Trophoblast cell (in vitro differentiated cells and primary cell): ENCODE measurements around the gene LCE1C. TPM values are rescaled to one million over a fixed set of nuclear protein-coding genes. Genes with fewer than 3 reads are reported as not detected.

Experiments used
- DNase-seq, 2 donors: peaks; one replicate each; pipeline ENCODE4 v3.0.0-alpha.2; 2016
- H2AFZ ChIP-seq: 2 replicates; pipeline ENCODE4 v1.6.1; 2013; ENCODE audit warnings: low read length, moderate library complexity, mild to moderate bottlenecking; ENCODE audit not compliant: insufficient read depth, poor library complexity
- H2AK5ac ChIP-seq: 2 replicates; pipeline ENCODE4 v1.6.1; 2013; ENCODE audit warnings: mild to moderate bottlenecking, low read length
- H2BK120ac ChIP-seq: 2 replicates; pipeline ENCODE4 v1.6.1; 2013; ENCODE audit warnings: low read length, mild to moderate bottlenecking, moderate library complexity; ENCODE audit not compliant: insufficient read depth, poor library complexity
- H2BK12ac ChIP-seq: 2 replicates; pipeline ENCODE4 v1.6.1; 2013; ENCODE audit warnings: mild to moderate bottlenecking, low read length, moderate library complexity
- H2BK5ac ChIP-seq: 2 replicates; pipeline ENCODE4 v1.6.1; 2013; ENCODE audit warnings: low read length, low read depth, moderate library complexity, mild to moderate bottlenecking; ENCODE audit not compliant: poor library complexity
- H3K14ac ChIP-seq: 2 replicates; pipeline ENCODE4 v1.6.1; 2013; ENCODE audit warnings: mild to moderate bottlenecking, low read length
- H3K18ac ChIP-seq: 2 replicates; pipeline ENCODE4 v1.6.1; 2013; ENCODE audit warnings: mild to moderate bottlenecking, low read length
- H3K23ac ChIP-seq: 2 replicates; pipeline ENCODE4 v1.6.1; 2013; ENCODE audit warnings: low read length
- H3K27ac ChIP-seq: 2 replicates; pipeline ENCODE4 v1.5.1; 2013; ENCODE audit warnings: low read depth, mild to moderate bottlenecking, inconsistent platforms, low read length, moderate library complexity
- H3K27me3 ChIP-seq: 2 replicates; pipeline ENCODE4 v1.6.1; 2013; ENCODE audit warnings: inconsistent platforms, mild to moderate bottlenecking, low read length, moderate library complexity; ENCODE audit not compliant: insufficient read depth
- H3K36me3 ChIP-seq, 2 experiments: 1 replicate in 1 of 2; 2 replicates in 1 of 2; pipeline ENCODE4 v1.6.1; 2013; ENCODE audit warnings: low read length in 2 of 2, mild to moderate bottlenecking in 2 of 2, moderate library complexity in 1 of 2; ENCODE audit not compliant: insufficient read depth in 2 of 2, control insufficient read depth in 1 of 2
- H3K4ac ChIP-seq: 2 replicates; pipeline ENCODE4 v1.6.1; 2013; ENCODE audit warnings: low read depth, mild to moderate bottlenecking, low read length, moderate library complexity
- H3K4me1 ChIP-seq, 2 experiments: 1 replicate in 1 of 2; 2 replicates in 1 of 2; pipeline ENCODE4 v1.6.1; 2013; ENCODE audit warnings: low read length in 2 of 2, mild to moderate bottlenecking in 2 of 2, moderate library complexity in 1 of 2; ENCODE audit not compliant: insufficient read depth in 2 of 2, control insufficient read depth in 1 of 2
- H3K4me2 ChIP-seq: 2 replicates; pipeline ENCODE4 v1.6.1; 2013; ENCODE audit warnings: inconsistent platforms, mild to moderate bottlenecking, low read length, moderate library complexity
- H3K4me3 ChIP-seq: 2 replicates; pipeline ENCODE4 v1.5.1; 2013; ENCODE audit warnings: mild to moderate bottlenecking, low read depth, low read length, inconsistent platforms
- H3K79me1 ChIP-seq: one replicate; pipeline ENCODE4 v1.6.1; 2013; ENCODE audit warnings: low read length
- H3K79me2 ChIP-seq: 2 replicates; pipeline ENCODE4 v1.6.1; 2013; ENCODE audit warnings: low read length, mild to moderate bottlenecking; ENCODE audit not compliant: control insufficient read depth, insufficient read depth, poor library complexity
- H3K9ac ChIP-seq: 2 replicates; pipeline ENCODE4 v1.6.1; 2013; ENCODE audit warnings: mild to moderate bottlenecking, low read length
- H3K9me3 ChIP-seq: 2 replicates; pipeline ENCODE4 v1.6.1; 2013; ENCODE audit warnings: low read depth, mild to moderate bottlenecking, control low read depth, inconsistent platforms, low read length; ENCODE audit not compliant: insufficient read depth
- H4K12ac ChIP-seq: 2 replicates; pipeline ENCODE4 v1.6.1; 2013; ENCODE audit warnings: low read depth, mild to moderate bottlenecking, low read length, moderate library complexity
- H4K8ac ChIP-seq: 2 replicates; pipeline ENCODE4 v1.6.1; 2013; ENCODE audit warnings: low read depth, mild to moderate bottlenecking, low read length, moderate library complexity
- H4K91ac ChIP-seq: one replicate; pipeline ENCODE4 v1.6.1; 2013; ENCODE audit warnings: low read depth, mild to moderate bottlenecking, low read length, moderate library complexity
- WGBS: extraction: QIAGEN DNeasy Blood & Tissue Kit; methylation state at CpG from one replicate; pipeline ENCODE4 v1.1.7; 2013; ENCODE audit warnings: missing lambda C conversion rate; ENCODE audit not compliant: insufficient read length, insufficient coverage; ENCODE audit errors: extremely low coverage; 5-methylcytosine and 5-hydroxymethylcytosine counted together
- polyA plus RNA-seq: library from polyadenylated mRNA; stranded (reverse); fragments of 200-250 nt; gene quantifications from 2 replicates; pipeline ENCODE4 v1.2.3, GENCODE V29; 2013

The LCE1C gene
- polyA plus RNA-seq: not detected in 2 replicates

DNA sequence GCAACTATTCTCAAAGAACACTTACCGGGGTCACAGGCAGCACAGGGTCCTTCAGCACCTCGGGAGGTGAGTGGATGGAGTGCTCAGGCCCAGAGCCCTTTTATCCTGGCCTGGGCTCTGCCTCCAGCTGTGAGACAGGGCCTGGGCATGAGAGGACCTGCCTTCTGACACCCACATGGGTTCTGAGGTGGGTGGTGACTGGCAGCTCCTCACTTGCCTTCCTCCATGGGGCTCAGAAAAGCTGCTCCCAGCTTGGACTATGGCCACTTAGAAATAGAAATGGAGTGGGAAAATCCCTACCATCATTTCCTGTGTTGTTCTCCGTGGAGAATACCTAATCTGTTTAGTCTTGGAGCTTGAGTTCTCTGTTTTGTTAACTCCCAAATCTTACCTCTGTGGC, at the start of gene LCE1C:
TSS of gene LCE1C (minus strand) at position 76 of the 400 bp plus-strand sequence. CDS start 1,173 bp downstream, outside the sequence.
- no peaks in the 10 kb centered on the region for H3K27me3 ChIP-seq
- H3K14ac ChIP-seq: no peak within 1 kb of the TSS
- no peak within 1 kb of the TSS for H3K18ac ChIP-seq
- H3K4me1 ChIP-seq: no peaks in the 10 kb centered on the region
- H3K4me2 ChIP-seq: no peak within 1 kb of the TSS
- H2AK5ac ChIP-seq: no peak within 1 kb of the TSS
- H4K8ac ChIP-seq: no peak within 1 kb of the TSS
- no peak within 1 kb of the TSS for H2BK12ac ChIP-seq
- H2BK120ac ChIP-seq: no peak within 1 kb of the TSS
- H2BK5ac ChIP-seq: no peak within 1 kb of the TSS
- H3K4ac ChIP-seq: no peak within 1 kb of the TSS
- no peak within 1 kb of the TSS for H4K91ac ChIP-seq
- H2AFZ ChIP-seq: no peak within 1 kb of the TSS
- H3K4me3 ChIP-seq: no peak within 1 kb of the TSS
- no peak within 1 kb of the TSS for H3K27ac ChIP-seq
- no CpG with 5 or more reads among the region's 3 CpGs for WGBS
- H3K9ac ChIP-seq: peak within 1 kb of the TSS; percentile 18
- H3K23ac ChIP-seq: no peak within 1 kb of the TSS
- H3K79me2 ChIP-seq: no peaks in the 10 kb centered on the region
- H4K12ac ChIP-seq: no peak within 1 kb of the TSS
- H3K9me3 ChIP-seq: peaks cover 23% of the 10 kb centered on the region
- H3K79me1 ChIP-seq: no peaks in the 10 kb centered on the region
- DNase-seq: no peak
- no peaks in the 10 kb centered on the region for H3K36me3 ChIP-seq

GRCh38 chr1:152855661-152856060, 49.2 kb upstream of the LCE1C start:
- H3K4me2 ChIP-seq: no peak overlapping the region
- no peaks in the 10 kb centered on the region for H3K79me2 ChIP-seq
- H3K18ac ChIP-seq: no peak overlapping the region
- no peak overlapping the region for H3K14ac ChIP-seq
- no peak overlapping the region for H3K4me3 ChIP-seq
- H2AK5ac ChIP-seq: no peak overlapping the region
- peaks cover 15% of the 10 kb centered on the region for H3K9me3 ChIP-seq
- no peak overlapping the region for H3K27ac ChIP-seq
- no peak for DNase-seq
- no peak overlapping the region for H4K12ac ChIP-seq
- H3K79me1 ChIP-seq: no peaks in the 10 kb centered on the region
- H3K36me3 ChIP-seq: no peaks in the 10 kb centered on the region
- no peak overlapping the region for H4K91ac ChIP-seq
- H4K8ac ChIP-seq: no peak overlapping the region
- no peaks in the 10 kb centered on the region for H3K4me1 ChIP-seq
- no peak overlapping the region for H2BK120ac ChIP-seq
- H2BK12ac ChIP-seq: no peak overlapping the region
- no peak overlapping the region for H3K4ac ChIP-seq
- H3K23ac ChIP-seq: no peak overlapping the region
- no CpG with 5 or more reads among the region's 2 CpGs for WGBS
- no peaks in the 10 kb centered on the region for H3K27me3 ChIP-seq
- no peak overlapping the region for H3K9ac ChIP-seq
- no peak overlapping the region for H2AFZ ChIP-seq
- H2BK5ac ChIP-seq: no peak overlapping the region

- H3K9ac ChIP-seq: no peak within 1 kb of the TSS
- H3K9me3 ChIP-seq: peaks cover 11% of the 10 kb centered on the region
- no peak within 1 kb of the TSS for H4K8ac ChIP-seq
- DNase-seq: no peak
- no peak within 1 kb of the TSS for H3K4me3 ChIP-seq
- H4K12ac ChIP-seq: no peak within 1 kb of the TSS
- no peaks in the 10 kb centered on the region for H3K79me1 ChIP-seq
- H4K91ac ChIP-seq: no peak within 1 kb of the TSS
- H3K23ac ChIP-seq: no peak within 1 kb of the TSS
- H3K4me2 ChIP-seq: no peak within 1 kb of the TSS
- H3K4me1 ChIP-seq: no peaks in the 10 kb centered on the region
- no peak within 1 kb of the TSS for H2BK12ac ChIP-seq
- H3K18ac ChIP-seq: no peak within 1 kb of the TSS
- H3K36me3 ChIP-seq: no peaks in the 10 kb centered on the region
- no CpG with 5 or more reads among the region's 3 CpGs for WGBS
- no peaks in the 10 kb centered on the region for H3K27me3 ChIP-seq
- H3K27ac ChIP-seq: no peak within 1 kb of the TSS
- H2AFZ ChIP-seq: no peak within 1 kb of the TSS
- no peak within 1 kb of the TSS for H3K4ac ChIP-seq
- no peak within 1 kb of the TSS for H2BK5ac ChIP-seq
- H3K79me2 ChIP-seq: no peaks in the 10 kb centered on the region
- H3K14ac ChIP-seq: no peak within 1 kb of the TSS
- H2AK5ac ChIP-seq: no peak within 1 kb of the TSS
- H2BK120ac ChIP-seq: no peak within 1 kb of the TSS
Observed at GRCh38 chr1:152842556-152842955, 36.1 kb upstream of the LCE1C start, which contains the start of gene LCE6A. TSS of gene LCE6A (plus strand) at chr1:152842856. CDS start at chr1:152843521, 665 bp downstream.

DNA sequence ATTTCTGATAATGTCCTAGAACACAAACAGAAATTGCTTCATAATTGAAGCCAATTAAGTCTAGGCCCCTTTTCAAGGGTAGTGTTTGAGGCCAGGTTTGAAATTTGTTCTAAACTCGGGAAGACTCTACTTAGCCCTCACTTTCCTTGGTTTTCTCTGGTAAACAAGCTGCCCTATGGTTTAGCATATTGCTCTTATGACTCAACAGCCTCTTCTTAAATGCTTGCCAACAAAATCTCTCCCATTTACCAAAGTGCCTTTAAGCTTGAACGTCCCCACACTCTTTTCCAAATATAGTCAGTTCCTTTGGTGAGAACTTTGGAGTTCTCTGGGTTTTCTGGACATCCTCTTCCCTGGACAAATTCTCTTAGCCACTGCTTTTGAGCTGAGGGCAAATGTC, 30.4 kb upstream of the LCE1C start:
- H3K4ac ChIP-seq: no peak overlapping the region

More for the DNA sequence above, 30.4 kb upstream of the LCE1C start:
- H2AFZ ChIP-seq: no peak overlapping the region
- H2BK5ac ChIP-seq: no peak overlapping the region
- H2BK12ac ChIP-seq: no peak overlapping the region
- H3K4me2 ChIP-seq: no peak overlapping the region
- no peaks in the 10 kb centered on the region for H3K4me1 ChIP-seq
- no peak overlapping the region for H3K23ac ChIP-seq
- no peaks in the 10 kb centered on the region for H3K79me1 ChIP-seq
- H2BK120ac ChIP-seq: no peak overlapping the region
- no peak for DNase-seq
- no peak overlapping the region for H3K18ac ChIP-seq
- no peak overlapping the region for H4K91ac ChIP-seq
- no peaks in the 10 kb centered on the region for H3K79me2 ChIP-seq
- H3K27ac ChIP-seq: no peak overlapping the region
- H2AK5ac ChIP-seq: no peak overlapping the region
- no peaks in the 10 kb centered on the region for H3K36me3 ChIP-seq
- H3K27me3 ChIP-seq: no peaks in the 10 kb centered on the region
- H3K4me3 ChIP-seq: no peak overlapping the region
- H3K9ac ChIP-seq: no peak overlapping the region
- H3K14ac ChIP-seq: no peak overlapping the region
- no peak overlapping the region for H4K12ac ChIP-seq
- H4K8ac ChIP-seq: no peak overlapping the region
- no CpG with 5 or more reads among the region's 2 CpGs for WGBS
- H3K9me3 ChIP-seq: no peaks in the 10 kb centered on the region
